Heart left ventricle (tissue), 13 donors: ENCODE measurements around the gene MRPS15.

Experiments used
- POLR2A ChIP-seq, 2 donors: fragments of 450-650 bp; IDR thresholded peaks; one replicate each; pipeline ENCODE4 v1.6.1; 2017; ENCODE audit warnings: antibody characterized with exemption in 2 of 2, mild to moderate bottlenecking in 2 of 2, moderate library complexity in 2 of 2
- TF ChIP-seq, protein P1 (sequence below), 12 donors: fragments of 200-600 bp; sonication (generic) in 4 of 12; IDR thresholded peaks; one replicate each; pipeline versions ENCODE4 v1.5.0 to v1.8.0; 2018 to 2022; ENCODE audit warnings: antibody characterized with exemption in 12 of 12, mild to moderate bottlenecking in 5 of 12
- donor health status: ischemic (EF 13 %, LVEDD 7.1; RV severe dilation, severe dysfunction).
- donor health status: DM: no; HTN: yes; CAD: no.
- donor health status: DM: no; HTN: no; CAD: no.
- donor health status: ischemic (EF 25% LVEDD 6.9; RV normal size, moderate dysfunction).
- donor health status: ischemic (EF 25% LVEDD 5.7; RV mildly dilated, moderate dysfunction).
- donor health status: ischemic (EF 35%, LVEDD 5.7; RV mildly dilated, moderate dysfunction).
- donor health status: nonischemic (EF 11% LVEDD 7.7; RV severe dilation, severe dysfunction).
- donor health status: DM: yes; HTN: yes; CAD: no.
- donor health status: PGD.
- donor health status: ischemic (EF 29% LVEDD 5.4; RV normal size, mild dysfunction).
- donor health status: nonischemic (EF 23%, LVEDD 6.1; RV moderate dilation, normal function).

DNA sequence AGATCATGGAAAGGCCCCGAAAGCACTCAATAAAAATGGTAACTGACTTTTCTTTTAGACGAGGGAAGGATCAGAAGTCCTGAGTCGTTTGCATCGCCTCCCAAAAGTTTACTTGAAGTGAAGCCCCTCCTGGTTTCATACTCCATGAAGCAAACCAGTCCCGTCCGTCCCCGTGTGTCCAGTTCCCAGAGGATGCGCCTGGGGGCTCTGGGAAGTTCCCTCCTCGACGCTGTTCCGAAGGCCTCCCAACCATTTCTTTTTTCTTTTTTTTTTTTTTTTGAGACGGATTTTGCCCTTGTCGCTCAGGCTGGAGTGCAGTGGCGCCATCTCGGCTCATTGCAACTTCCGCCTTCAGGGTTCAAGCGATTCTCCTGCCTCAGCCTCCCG, 13.3 kb downstream of the MRPS15 start:
- TF ChIP-seq, protein P1, sequence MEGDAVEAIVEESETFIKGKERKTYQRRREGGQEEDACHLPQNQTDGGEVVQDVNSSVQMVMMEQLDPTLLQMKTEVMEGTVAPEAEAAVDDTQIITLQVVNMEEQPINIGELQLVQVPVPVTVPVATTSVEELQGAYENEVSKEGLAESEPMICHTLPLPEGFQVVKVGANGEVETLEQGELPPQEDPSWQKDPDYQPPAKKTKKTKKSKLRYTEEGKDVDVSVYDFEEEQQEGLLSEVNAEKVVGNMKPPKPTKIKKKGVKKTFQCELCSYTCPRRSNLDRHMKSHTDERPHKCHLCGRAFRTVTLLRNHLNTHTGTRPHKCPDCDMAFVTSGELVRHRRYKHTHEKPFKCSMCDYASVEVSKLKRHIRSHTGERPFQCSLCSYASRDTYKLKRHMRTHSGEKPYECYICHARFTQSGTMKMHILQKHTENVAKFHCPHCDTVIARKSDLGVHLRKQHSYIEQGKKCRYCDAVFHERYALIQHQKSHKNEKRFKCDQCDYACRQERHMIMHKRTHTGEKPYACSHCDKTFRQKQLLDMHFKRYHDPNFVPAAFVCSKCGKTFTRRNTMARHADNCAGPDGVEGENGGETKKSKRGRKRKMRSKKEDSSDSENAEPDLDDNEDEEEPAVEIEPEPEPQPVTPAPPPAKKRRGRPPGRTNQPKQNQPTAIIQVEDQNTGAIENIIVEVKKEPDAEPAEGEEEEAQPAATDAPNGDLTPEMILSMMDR (IDR thresholded peaks at IDR 0.05): no peak
- TF ChIP-seq POLR2A (IDR thresholded peaks at IDR 0.05): no peak
